GM19324 (cell line): Measurements from ENCODE around the gene GRK1.
"Not testable (repeated sequence)": the region's sequence is repeated elsewhere in the genome, so short reads cannot be mapped to it uniquely, and the experiment has no call there.

Source experiments
- ATAC-seq: cut with Tn5 transposase; IDR thresholded peaks from one replicate; pipeline ENCODE4 v1.9.1; 2021; ENCODE audit warnings: mild to moderate bottlenecking, moderate library complexity; ENCODE audit not compliant: unreplicated experiment, low FRiP score

Gene GRK1

GRCh38 chr13:113725329-113726105 lies 58.5 kb downstream of the GRK1 start:
- ATAC-seq: not testable (repeated sequence)

- not testable (repeated sequence) for ATAC-seq
These were observed 59.2 kb downstream of the GRK1 start for GRCh38 chr13:113726106-113726821.

GRCh38 chr13:113726961-113727411 lies 60.0 kb downstream of the GRK1 start:
- ATAC-seq: no peak

- no peak for ATAC-seq
These were observed 61.6 kb downstream of the GRK1 start for GRCh38 chr13:113728571-113729054.

GRCh38 chr13:113729187-113730019 lies 62.4 kb downstream of the GRK1 start:
- ATAC-seq: no peak

GRCh38 chr13:113730258-113730691 lies 63.3 kb downstream of the GRK1 start:
- no peak for ATAC-seq

- no peak for ATAC-seq
These were observed 63.8 kb downstream of the GRK1 start for GRCh38 chr13:113730831-113731191.

- no peak for ATAC-seq
These were observed 64.5 kb downstream of the GRK1 start for GRCh38 chr13:113731192-113732175.

- ATAC-seq: no peak
These were observed 65.3 kb downstream of the GRK1 start for GRCh38 chr13:113732176-113732960.

- ATAC-seq: no peak
These were observed 66.2 kb downstream of the GRK1 start for GRCh38 chr13:113732961-113733950.

- ATAC-seq: no peak
These were observed 67.2 kb downstream of the GRK1 start for GRCh38 chr13:113734099-113734825.

GRCh38 chr13:113734826-113735125 lies 67.8 kb downstream of the GRK1 start:
- no peak for ATAC-seq

- no peak for ATAC-seq
These were observed 68.2 kb downstream of the GRK1 start for GRCh38 chr13:113735194-113735593.

- no peak for ATAC-seq
These were observed 68.7 kb downstream of the GRK1 start for GRCh38 chr13:113735750-113736149.

- ATAC-seq: no peak
These were observed 69.3 kb downstream of the GRK1 start for GRCh38 chr13:113736258-113736731.

GRCh38 chr13:113737803-113738202 lies 70.8 kb downstream of the GRK1 start:
- no peak for ATAC-seq
